ENCODE measurements around the gene WBP1L. TPM values are rescaled to one million over a fixed set of nuclear protein-coding genes. Genes with fewer than 3 reads are reported as not detected.

Gene WBP1L
- total RNA-seq, 2 experiments from 2014 or later: 17.6 to 24.4 TPM

GRCh38 chr10:102702742-102703141, 41.0 kb upstream of the WBP1L start:
- Histone ChIP-seq H3K4me3 (ENCODE audit: low read depth, low read length, poor library complexity, severe bottlenecking) (no peak overlapping the region), H3K27ac (ENCODE audit: low read depth, low read length, poor library complexity, severe bottlenecking) (no peak overlapping the region), H3K36me3 (ENCODE audit: insufficient read depth, low read length) (peaks cover 34% of the 10 kb centered on the region), H3K4me2 (ENCODE audit: low read length) (no peak overlapping the region), H4K20me1 (ENCODE audit: insufficient read depth, low read length) (no peaks in the 10 kb centered on the region), H3K4me1 (ENCODE audit: insufficient read depth, low read length, poor library complexity, severe bottlenecking) (no peaks in the 10 kb centered on the region), H3K9me3 (ENCODE audit: low read length) (no peaks in the 10 kb centered on the region), H3K9me2 (ENCODE audit: insufficient read depth, low read length) (no peaks in the 10 kb centered on the region), H2AFZ (ENCODE audit: low read length) (no peak overlapping the region), H3K79me2 (ENCODE audit: insufficient read depth, low read depth, low read length) (peaks cover 7% of the 10 kb centered on the region; the same call in 1 of the 2 replicates)
- intact Hi-C loops (cut with micrococcal nuclease; ENCODE audit: unreplicated experiment): no loop called here
- no TSS peak for BruUV-seq (replicated peaks)
- CTCF ChIA-PET (ENCODE audit: unreplicated experiment): no interaction called here
- DNase-seq (ENCODE audit: low spot score): no peak
- POLR2A ChIA-PET: interaction anchor here (0.6 kb wide), 1 partner anchor 10 kb away, joined by 8 read pairs; no protein-coding TSS in a partner anchor
- TF ChIP-seq EZH2phosphoT487 (IDR thresholded peaks at IDR 0.05; ENCODE audit: borderline replicate concordance, low read depth, low read length) (no peak), CTCF (conservative IDR thresholded peaks at IDR 0.05; ENCODE audit: low read length) (no peak)

- DNase-seq (ENCODE audit: low spot score): no peak
- Histone ChIP-seq H4K20me1 (ENCODE audit: insufficient read depth, low read length) (no peaks in the 10 kb centered on the region), H3K4me1 (ENCODE audit: insufficient read depth, low read length, poor library complexity, severe bottlenecking) (peaks cover under 1% of the 10 kb centered on the region), H3K27ac (ENCODE audit: low read depth, low read length, poor library complexity, severe bottlenecking) (no peak overlapping the region), H3K4me3 (ENCODE audit: low read depth, low read length, poor library complexity, severe bottlenecking) (no peak overlapping the region), H3K36me3 (ENCODE audit: insufficient read depth, low read length) (peaks cover 16% of the 10 kb centered on the region), H3K79me2 (ENCODE audit: insufficient read depth, low read depth, low read length) (peaks cover 23% of the 10 kb centered on the region), H3K9me2 (ENCODE audit: insufficient read depth, low read length) (no peaks in the 10 kb centered on the region), H3K4me2 (ENCODE audit: low read length) (no peak overlapping the region), H3K9me3 (ENCODE audit: low read length) (no peaks in the 10 kb centered on the region), H2AFZ (ENCODE audit: low read length) (no peak overlapping the region)
- ChIA-PET POLR2A (interaction anchor here (0.5 kb wide), 1 partner anchor 45 kb away, joined by 3 read pairs; no protein-coding TSS in a partner anchor), CTCF (ENCODE audit: unreplicated experiment) (no interaction called here)
- intact Hi-C loops (cut with micrococcal nuclease; ENCODE audit: unreplicated experiment): no loop called here
- BruUV-seq (replicated peaks): no TSS peak
- TF ChIP-seq EZH2phosphoT487 (IDR thresholded peaks at IDR 0.05; ENCODE audit: borderline replicate concordance, low read depth, low read length) (no peak), CTCF (conservative IDR thresholded peaks at IDR 0.05; ENCODE audit: low read length) (no peak)
Observed at GRCh38 chr10:102704915-102705314, 38.8 kb upstream of the WBP1L start.

DNA sequence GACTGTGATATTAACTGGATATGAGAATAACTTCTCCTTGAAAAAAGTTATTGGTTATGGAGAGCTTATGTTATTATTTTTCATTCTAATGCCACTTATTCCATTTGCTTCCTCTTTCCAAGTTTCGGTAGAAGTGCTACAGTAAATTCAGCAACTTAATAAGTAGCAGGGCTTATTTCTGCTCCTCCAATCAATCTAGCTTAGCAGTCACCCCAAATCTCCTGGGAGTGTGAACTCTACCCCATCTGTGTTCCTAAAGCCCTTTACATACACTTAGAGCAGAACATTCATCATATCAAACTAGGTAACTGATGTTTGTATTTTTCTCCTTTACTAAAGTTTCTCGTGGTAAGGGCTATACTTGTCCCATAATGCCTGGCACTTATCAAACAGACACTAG, 38.2 kb upstream of the WBP1L start:
- DNase-seq (ENCODE audit: low spot score): no peak
- BruUV-seq (replicated peaks): no TSS peak
- Histone ChIP-seq H3K4me2 (ENCODE audit: low read length) (no peak overlapping the region), H3K9me2 (ENCODE audit: insufficient read depth, low read length) (no peaks in the 10 kb centered on the region), H3K79me2 (ENCODE audit: insufficient read depth, low read depth, low read length) (peaks cover 29% of the 10 kb centered on the region), H4K20me1 (ENCODE audit: insufficient read depth, low read length) (no peaks in the 10 kb centered on the region), H3K9me3 (ENCODE audit: low read length) (no peaks in the 10 kb centered on the region), H3K36me3 (ENCODE audit: insufficient read depth, low read length) (peaks cover 16% of the 10 kb centered on the region), H3K4me1 (ENCODE audit: insufficient read depth, low read length, poor library complexity, severe bottlenecking) (peaks cover 6% of the 10 kb centered on the region), H2AFZ (ENCODE audit: low read length) (no peak overlapping the region), H3K27ac (ENCODE audit: low read depth, low read length, poor library complexity, severe bottlenecking) (no peak overlapping the region), H3K4me3 (ENCODE audit: low read depth, low read length, poor library complexity, severe bottlenecking) (no peak overlapping the region)
- TF ChIP-seq EZH2phosphoT487 (IDR thresholded peaks at IDR 0.05; ENCODE audit: borderline replicate concordance, low read depth, low read length) (no peak), CTCF (conservative IDR thresholded peaks at IDR 0.05; ENCODE audit: low read length) (no peak)
- intact Hi-C loops (cut with micrococcal nuclease; ENCODE audit: unreplicated experiment): no loop called here
- POLR2A ChIA-PET: no interaction called here
- CTCF ChIA-PET (ENCODE audit: unreplicated experiment): no interaction called here
